HG03280 (cell line): ENCODE data around the gene LHFPL2.
A peak's percentile ranks its signal among the peaks of the same experiment; 100 is the strongest.

Experiments
- ATAC-seq: cut with Tn5 transposase; IDR thresholded peaks from one replicate; pipeline ENCODE4 v1.9.1; 2021; ENCODE audit warnings: mild to moderate bottlenecking, moderate library complexity; ENCODE audit not compliant: unreplicated experiment

LHFPL2 gene

GRCh38 chr5:78598973-78599372 lies 49.6 kb downstream of the LHFPL2 start:
- ATAC-seq: no peak

- no peak for ATAC-seq
These were observed 50.6 kb downstream of the LHFPL2 start for GRCh38 chr5:78597974-78598371.

DNA sequence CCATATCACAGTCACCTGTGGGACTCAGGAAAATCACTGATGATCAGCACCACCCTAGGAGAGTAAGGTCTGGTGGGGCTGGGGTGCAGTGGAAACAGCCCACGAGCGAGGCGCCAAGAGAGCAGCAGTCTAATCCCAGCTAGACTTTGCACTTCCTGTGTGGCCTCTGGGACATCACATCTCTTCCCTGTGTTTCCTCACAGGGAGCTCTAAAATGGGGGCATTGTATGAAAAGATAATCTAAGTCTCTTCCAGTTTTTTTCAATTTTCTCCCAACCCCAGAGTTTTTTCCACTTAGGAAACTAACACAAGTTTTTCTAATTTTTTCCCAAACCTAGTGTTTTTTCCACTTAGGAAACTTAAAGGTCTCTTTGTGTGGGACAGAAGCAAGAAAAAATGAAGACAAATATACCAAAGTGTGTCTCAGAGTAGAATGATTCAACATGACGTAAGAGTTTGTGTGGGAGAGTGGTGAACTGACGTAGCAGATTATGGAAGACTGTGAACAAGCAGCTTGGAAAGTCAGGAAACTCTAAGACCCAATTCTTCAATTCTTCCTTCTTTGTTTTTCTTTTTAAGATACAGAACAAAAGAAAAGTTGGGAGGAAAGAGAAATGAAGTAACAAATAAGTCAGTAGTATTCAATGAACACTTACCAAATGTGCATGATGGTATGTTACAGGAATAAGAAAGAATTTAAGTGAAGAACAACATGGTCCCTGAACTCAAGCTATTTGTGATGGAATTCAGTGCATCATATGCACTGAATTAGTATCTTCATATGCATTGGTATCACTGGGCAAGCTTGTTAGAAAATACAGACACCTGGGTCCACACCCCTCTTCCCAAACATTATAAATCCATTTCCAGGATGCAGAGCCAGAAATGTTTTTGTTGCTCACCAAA lies 51.3 kb downstream of the LHFPL2 start:
- no peak for ATAC-seq

GRCh38 chr5:78595458-78595921 lies 53.1 kb downstream of the LHFPL2 start:
- ATAC-seq: no peak

- no peak for ATAC-seq
These were observed 53.7 kb downstream of the LHFPL2 start for GRCh38 chr5:78594610-78595457.

DNA sequence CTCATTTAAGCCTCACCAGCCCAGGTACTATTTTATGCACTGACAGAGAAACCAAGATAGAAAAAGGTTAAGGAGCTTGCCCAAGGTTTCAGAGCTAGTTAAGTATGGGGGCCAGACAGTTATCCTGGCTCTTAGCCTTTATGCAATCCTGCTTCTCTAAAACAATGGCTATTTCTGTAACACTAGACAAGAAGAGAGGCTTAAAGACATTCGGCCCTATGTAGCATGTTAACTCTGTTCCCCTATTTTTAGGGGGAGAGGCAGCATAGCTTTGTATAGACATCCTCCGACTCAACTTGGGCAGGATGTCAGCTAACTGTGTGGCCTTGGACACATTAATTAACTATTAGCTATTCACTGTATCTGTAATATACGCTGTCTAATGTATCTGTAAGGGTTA lies 54.6 kb downstream of the LHFPL2 start:
- ATAC-seq: no peak

DNA sequence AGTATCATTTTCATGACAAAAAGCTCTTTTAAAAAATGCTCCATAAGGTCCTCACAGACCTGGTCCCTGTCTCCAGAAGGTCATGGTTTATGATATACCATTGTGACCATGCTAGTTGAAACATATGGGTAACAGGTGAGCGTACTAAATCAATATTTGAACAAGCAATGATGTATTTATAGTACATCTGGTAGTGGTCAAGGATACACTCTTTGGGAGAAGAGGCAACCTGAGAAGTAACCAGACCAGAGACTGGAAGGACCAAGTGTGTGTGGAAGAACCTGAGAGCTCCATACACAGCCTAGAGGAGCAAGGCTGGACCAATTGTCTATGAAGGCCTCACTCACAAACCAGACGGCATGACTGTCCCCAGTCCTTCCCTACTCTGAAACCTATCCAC lies 55.1 kb downstream of the LHFPL2 start:
- no peak for ATAC-seq

DNA sequence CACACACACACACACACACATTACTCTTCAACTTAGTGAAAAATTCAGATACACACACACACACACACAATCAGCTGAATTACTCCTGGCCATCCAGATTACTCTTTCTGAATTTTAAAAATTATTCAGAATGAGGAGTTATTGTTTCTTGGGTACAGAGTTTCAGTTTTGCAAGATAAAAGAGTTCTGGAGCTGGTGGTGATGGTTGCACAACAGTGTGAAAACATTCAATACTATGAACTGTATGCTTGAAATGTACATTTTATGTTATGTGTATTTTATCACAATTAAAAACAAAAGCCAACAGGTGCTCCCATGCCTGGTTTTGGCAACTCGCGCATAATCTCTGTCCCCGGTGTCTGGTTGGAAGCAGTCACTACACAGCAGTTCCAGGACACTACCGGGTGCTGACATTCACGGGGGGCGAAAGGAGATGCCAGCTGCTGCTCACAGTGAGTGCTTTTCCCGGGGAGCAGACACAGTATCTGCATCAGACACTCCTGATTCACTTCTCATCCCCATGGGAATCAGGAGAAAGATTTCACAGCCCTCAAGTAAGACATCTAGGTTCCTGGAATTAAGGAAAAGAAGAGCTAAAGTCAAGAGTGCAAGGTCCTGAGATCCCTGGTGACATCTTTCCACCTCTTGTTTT lies 55.7 kb downstream of the LHFPL2 start:
- no peak for ATAC-seq

DNA sequence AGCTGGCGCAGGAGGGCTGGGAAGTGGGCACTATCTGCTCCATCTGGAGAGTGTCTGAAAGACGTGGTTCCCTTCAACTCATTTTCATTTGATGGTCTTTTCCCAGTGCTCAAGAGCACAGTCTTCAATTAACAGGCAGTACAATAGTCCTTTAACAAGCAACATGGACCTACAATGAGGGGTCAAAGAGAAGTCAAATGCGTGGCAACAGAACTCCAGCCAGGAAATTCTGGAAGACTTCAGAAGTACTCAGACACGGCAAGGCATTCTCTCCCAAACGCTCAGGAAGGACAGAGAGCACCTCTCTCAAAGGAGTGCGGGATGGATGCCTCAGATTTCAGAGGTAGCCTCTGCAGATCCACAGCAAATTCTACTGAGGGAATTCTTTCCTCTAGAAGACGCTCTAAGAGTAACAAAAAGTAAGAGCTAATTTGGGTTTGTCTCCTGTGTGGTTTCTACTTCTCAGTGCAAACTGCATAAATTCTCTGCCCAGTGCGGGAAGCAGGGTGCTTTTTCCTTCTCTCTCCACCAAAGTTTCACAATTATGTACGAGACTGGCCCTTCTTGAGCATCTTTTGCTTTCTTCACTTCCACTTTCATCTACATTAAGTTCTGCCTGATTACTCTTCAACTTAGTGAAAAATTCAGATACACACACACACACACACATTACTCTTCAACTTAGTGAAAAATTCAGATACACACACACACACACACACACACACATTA lies 56.4 kb downstream of the LHFPL2 start:
- peak; percentile 81 for ATAC-seq

GRCh38 chr5:78591138-78591612 lies 57.4 kb downstream of the LHFPL2 start:
- no peak for ATAC-seq

GRCh38 chr5:78589923-78590322 lies 58.6 kb downstream of the LHFPL2 start:
- ATAC-seq: no peak

DNA sequence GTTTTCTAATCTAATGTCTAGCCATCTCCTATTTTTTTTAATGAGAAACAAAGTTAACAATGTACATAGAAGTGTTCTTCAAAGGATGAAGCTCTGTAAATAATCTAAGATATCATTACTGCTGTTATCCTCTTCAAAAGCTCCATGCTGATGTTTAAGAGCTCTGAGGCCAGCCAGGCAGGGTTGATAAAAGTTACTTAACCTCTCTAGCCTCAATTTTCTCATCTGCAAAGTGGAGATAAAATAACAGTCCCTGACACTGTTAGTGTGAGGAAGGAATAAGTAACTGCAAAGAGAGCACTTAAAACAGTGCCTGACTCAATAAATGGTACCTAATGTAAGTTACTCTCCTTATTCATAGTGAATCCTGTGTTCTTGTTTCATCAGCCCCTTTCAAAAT lies 60.1 kb downstream of the LHFPL2 start:
- ATAC-seq: no peak

- ATAC-seq: no peak
These were observed 60.7 kb downstream of the LHFPL2 start for GRCh38 chr5:78587775-78588291.

DNA sequence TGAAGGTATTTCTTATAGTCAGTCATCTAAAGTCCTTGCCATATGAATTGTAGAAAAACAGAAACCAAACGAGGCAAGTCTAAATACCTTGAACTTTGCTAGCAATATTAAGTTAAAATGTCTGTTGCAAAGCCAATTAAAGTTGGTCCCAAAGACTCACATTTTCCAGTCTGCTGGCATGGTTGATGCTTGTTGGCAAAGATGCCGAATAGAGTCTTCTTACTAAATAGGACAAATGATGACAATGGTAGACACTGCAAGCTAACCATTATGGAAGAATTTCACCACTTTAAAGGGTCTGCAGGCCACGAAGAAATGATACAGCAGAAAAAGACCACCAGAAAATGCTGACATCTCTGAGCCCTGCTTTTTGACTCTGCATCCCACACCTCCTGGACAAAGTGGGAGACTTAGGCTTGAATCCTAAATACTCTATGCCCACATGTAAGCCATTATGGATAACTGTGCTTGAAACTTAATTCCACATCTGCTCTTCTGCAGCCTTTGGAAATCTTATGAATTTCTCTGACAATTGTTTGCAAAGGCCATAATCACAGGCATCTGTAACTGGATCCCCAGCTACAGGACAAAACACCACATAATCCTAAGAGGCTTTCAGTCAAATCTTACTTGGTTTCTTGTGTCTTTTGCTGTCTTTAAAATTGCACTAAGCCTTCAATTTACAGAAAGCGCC lies 61.3 kb downstream of the LHFPL2 start:
- ATAC-seq: no peak

DNA sequence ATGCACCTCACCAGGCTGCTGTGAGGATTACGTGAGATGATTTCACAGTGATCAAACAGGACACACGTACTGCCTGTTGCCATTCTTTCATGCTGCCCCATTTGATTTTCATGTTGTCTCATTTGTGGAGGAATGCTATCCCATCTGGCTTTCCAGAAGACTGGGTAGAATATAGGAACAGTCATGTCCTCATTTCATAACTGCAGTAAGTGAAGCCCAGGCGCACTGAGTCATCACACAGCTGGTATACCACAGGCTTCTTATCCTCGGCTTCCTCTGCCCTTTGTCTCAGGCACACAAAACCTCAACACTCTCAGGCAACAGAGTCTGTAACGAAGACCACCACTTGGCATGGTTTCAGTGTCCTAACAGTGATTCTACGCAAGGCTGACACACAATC lies 62.3 kb downstream of the LHFPL2 start:
- no peak for ATAC-seq

- no peak for ATAC-seq
These were observed 70.6 kb downstream of the LHFPL2 start for GRCh38 chr5:78578015-78578414.

DNA sequence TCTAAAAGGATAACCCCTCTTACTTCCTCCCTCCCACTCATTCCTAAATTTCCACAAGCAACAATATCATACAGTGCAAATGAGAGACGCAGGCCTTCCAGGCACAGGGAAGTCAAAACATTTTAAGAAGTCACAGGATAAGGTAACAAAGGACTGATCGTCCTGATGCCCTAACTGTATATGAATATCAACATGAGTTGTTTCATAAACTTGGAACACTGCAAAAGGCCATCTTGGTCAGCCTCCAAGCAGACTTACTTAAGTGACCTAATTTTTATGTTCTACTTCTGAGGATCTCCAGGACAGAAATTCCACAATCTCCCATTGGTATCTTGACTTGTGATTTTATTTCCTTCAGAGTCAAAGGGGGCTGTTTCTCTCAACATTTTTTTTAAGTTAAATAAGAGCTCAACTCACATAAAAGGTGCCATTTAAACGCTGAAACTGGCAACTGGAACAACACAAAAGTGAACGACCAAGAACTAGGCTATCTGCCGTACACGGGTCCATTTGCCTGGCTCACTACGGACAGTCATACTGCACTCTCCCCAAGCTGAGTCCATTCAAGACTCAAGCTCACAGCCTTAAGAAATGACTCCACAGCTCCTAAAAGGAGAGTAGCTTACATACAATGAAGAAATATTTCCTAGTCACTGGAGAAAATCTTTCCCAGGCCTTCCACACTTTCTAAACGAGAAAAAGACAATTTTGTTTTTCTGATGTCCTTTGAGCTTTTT lies 71.3 kb downstream of the LHFPL2 start:
- ATAC-seq: no peak

- no peak for ATAC-seq
These were observed 72.2 kb downstream of the LHFPL2 start for GRCh38 chr5:78576376-78576775.

DNA sequence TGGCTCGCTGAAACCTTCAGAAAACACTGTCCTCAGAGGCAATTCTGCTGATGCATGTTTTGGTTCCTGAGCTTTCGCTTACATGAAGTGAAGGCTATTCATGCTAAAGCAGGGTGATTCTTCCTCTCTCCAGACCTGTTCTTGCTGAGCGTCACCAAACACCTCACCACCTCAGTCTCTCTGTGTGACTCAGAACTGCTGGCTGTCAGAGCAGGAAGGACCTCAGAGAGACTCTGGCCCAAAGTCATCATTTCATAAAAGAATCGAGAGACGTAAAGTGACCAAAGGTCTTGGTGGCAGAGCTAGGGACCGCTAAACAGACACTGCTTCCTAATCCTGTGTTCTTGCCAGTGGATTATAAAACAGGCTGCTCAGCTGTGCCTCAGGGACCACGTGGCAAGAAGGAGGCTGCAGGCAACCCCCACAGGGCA lies 73.8 kb downstream of the LHFPL2 start:
- peak; percentile 59 for ATAC-seq
